Uterus (tissue), 2 donors: Measurements from ENCODE around the gene ZBTB20.

Source experiments
- CTCF ChIP-seq, 4 experiments: fragments of 200-600 bp in 2 of 4; fragments of 450-650 bp in 2 of 4; sonication (generic) in 2 of 4; IDR thresholded peaks; one replicate each; pipeline ENCODE4 v1.5.1; 2016 to 2019; ENCODE audit warnings: antibody characterized with exemption in 4 of 4, mild to moderate bottlenecking in 2 of 4, moderate library complexity in 1 of 4
- POLR2A ChIP-seq, 2 donors: fragments of 450-650 bp; IDR thresholded peaks; one replicate each; pipeline ENCODE4 v1.6.1; 2016; ENCODE audit warnings: antibody characterized with exemption in 2 of 2, mild to moderate bottlenecking in 1 of 2, moderate library complexity in 1 of 2

GRCh38 chr3:114668099-114668498 lies 479.0 kb downstream of the ZBTB20 start:
- TF ChIP-seq CTCF (IDR thresholded peaks at IDR 0.05): no peak
- TF ChIP-seq POLR2A (IDR thresholded peaks at IDR 0.05): no peak
